ENCODE results near the gene MYO1H. TPM values are rescaled to one million over a fixed set of nuclear protein-coding genes. Genes with fewer than 3 reads are reported as not detected.

Gene MYO1H
- total RNA-seq, 1 donor from 2014 or later = not detected

DNA sequence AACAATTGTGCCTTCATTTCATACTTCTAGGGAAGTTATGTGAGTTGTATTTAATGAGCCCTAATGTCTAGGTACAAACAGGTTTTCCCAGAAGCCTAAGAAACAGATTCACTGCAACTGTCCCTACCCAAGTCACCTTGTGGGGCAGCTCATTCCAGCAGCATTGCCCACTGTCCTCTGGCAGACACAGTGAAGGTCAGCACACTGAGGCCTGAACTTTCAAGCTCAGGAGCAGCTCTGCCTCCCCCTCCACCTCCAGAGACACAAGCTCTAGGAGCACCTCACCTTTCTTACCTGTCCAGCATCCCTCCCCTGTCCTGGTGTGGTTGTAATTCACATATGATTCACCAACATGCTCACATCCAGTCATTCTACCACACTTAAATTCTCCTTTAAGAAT lies 145.4 kb downstream of the MYO1H start:
- DNase-seq (ENCODE audit: low spot score) = no peak

DNA sequence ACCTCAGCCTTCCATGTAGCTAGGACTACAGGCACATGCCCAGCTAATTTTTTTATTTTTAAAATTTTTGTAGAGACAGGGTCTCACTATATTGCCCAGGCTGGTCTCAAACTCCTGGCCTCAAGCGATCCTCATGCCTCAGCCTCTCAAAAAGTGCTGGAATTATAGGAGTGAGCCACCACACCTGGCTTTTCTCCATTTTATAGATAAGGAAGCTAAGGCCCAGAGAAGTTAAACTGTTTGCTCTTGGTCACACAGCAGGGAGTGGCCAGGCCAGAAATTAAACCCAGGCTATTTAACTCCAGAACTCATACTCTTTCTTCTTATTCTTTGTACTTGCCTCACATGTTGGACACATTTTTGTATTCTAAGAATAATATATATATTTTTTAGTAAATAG lies 146.2 kb downstream of the MYO1H start:
- no peak for DNase-seq (ENCODE audit: low spot score)

DNA sequence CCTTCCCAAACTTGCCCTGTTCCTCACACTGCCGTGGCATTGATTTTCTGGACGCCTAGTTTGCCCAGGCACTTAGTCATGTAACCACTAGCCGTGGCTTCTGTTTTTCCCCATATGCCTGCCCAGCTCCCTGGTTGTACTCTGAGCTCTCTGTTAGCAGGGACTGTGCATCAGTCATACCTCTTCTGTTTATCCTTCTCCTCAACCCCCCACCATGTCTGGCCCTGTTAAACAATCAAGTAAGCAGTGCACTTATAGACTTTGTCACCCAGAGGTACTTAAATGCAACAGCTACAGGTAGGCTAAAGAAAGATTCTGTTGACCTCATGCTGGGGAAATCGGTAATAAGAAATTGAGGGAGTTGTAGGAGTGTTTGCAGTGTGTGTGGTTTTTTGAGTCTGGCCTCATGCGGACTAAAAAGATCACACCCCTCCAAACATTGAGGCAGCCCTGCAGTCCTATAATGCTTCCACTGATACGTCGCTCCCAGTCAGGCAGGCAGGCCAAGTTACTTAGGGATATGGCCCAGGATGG lies 146.7 kb downstream of the MYO1H start:
- no peak for DNase-seq (ENCODE audit: low spot score)

DNA sequence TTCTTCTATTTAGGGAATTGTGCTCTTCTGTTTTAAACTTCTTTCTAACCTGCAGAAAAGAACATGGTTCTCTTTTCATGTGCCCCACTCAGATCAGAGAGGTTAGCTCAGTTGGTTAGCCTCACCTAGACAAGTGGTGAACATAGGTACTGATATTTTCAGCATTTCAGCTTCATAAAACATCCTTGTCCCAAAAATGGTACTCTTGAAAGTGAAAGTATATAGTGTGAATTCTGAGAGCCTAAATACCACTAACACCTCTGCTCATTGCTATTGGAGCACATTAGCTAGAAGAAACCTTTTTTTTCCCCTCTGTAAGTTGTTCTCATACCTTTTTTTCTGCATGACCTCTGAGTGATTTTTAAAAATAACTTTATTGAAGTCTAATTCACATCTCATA lies 147.3 kb downstream of the MYO1H start:
- DNase-seq (ENCODE audit: low spot score) = no peak

DNA sequence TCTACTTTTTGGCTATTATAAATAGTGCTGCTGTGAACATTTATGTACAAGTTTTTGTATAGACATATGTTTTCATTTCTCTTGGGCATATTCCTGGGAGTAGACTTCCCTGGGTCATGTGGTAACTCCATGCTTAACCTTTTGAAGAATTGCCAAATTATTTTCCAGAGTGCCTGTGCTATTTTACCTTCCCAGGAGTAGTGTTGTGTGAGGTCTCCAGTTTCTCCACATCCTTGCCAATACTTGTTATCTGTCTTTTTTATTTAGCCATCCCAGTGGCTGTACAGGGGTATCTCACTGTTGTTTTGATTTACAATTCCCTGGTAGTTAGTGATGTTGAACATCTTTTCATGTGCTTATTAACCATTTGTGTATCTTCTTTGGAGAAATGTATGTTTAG lies 148.6 kb downstream of the MYO1H start:
- DNase-seq (ENCODE audit: low spot score) = no peak

DNA sequence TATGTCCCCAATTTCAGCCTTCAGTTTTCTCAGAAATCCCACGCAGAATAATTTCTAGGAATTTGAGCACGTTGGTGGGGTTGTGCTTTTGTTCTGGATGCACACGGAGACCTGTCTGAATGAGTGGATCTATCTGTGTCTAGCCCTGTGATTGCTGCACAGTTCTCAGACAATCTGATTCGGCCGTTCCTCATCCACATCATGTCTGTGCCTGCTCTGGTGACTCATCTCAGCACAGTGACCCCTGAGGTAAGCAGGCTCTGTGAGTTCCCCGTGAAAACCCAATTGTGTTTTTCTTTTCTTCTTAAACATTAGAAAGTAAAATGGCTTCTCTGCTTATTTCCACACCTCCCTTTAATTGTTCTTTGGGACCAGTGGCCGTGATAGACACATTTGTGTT lies 150.0 kb downstream of the MYO1H start:
- DNase-seq (ENCODE audit: low spot score) = no peak

Other genes with a start within 250 kb of the MYO1H start
- gene ACACB, start 231.3 kb upstream of the MYO1H start, total RNA-seq = 56.9 TPM
- gene FOXN4, start 38.6 kb upstream of the MYO1H start, total RNA-seq = not detected
- gene KCTD10, start 129.4 kb downstream of the MYO1H start, total RNA-seq = 58.1 TPM
- gene UBE3B, start 129.7 kb downstream of the MYO1H start, total RNA-seq = 48.5 TPM
- gene MMAB, start 225.6 kb downstream of the MYO1H start, total RNA-seq = 58.3 TPM
- 40.5 TPM for gene MVK, start 225.9 kb downstream of the MYO1H start, total RNA-seq